Measurements from ENCODE around the gene KIF19. TPM values are rescaled to one million over a fixed set of nuclear protein-coding genes. Genes with fewer than 3 reads are reported as not detected.

The KIF19 gene
- total and polyA plus RNA-seq, 10 of the 15 experiments (the other 5 are each of a cell fraction or from before 2014, with no cell fraction given) = 0.06 to 0.07 TPM; not detected in 8

- TF ChIP-seq, protein P1, sequence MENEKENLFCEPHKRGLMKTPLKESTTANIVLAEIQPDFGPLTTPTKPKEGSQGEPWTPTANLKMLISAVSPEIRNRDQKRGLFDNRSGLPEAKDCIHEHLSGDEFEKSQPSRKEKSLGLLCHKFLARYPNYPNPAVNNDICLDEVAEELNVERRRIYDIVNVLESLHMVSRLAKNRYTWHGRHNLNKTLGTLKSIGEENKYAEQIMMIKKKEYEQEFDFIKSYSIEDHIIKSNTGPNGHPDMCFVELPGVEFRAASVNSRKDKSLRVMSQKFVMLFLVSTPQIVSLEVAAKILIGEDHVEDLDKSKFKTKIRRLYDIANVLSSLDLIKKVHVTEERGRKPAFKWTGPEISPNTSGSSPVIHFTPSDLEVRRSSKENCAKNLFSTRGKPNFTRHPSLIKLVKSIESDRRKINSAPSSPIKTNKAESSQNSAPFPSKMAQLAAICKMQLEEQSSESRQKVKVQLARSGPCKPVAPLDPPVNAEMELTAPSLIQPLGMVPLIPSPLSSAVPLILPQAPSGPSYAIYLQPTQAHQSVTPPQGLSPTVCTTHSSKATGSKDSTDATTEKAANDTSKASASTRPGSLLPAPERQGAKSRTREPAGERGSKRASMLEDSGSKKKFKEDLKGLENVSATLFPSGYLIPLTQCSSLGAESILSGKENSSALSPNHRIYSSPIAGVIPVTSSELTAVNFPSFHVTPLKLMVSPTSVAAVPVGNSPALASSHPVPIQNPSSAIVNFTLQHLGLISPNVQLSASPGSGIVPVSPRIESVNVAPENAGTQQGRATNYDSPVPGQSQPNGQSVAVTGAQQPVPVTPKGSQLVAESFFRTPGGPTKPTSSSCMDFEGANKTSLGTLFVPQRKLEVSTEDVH (IDR thresholded peaks at IDR 0.05; ENCODE audit: low read depth, partially characterized antibody) = no peak
- TF ChIP-seq HDAC6 (IDR thresholded peaks at IDR 0.05; ENCODE audit: unreplicated experiment) (no peak), BCL11A (IDR thresholded peaks at IDR 0.05; ENCODE audit: low read depth, low read length) (peak; percentile 38; the same call in 1 of the 2 replicates), YBX1 (IDR thresholded peaks at IDR 0.05) (no peak), GATAD2B (conservative IDR thresholded peaks at IDR 0.05; ENCODE audit: low read depth) (peak; percentile 95), ZNF274 (IDR thresholded peaks at IDR 0.05; ENCODE audit: insufficient read depth, insufficient read length) (no peak), SMC3 (IDR thresholded peaks at IDR 0.05; ENCODE audit: borderline replicate concordance, low read length) (no peak), RFX5 (IDR thresholded peaks at IDR 0.05; ENCODE audit: low read depth, low read length) (no peak), MTA2 (IDR thresholded peaks at IDR 0.05; ENCODE audit: low read depth) (peak; percentile 51), POLR2A (IDR thresholded peaks at IDR 0.05; ENCODE audit: low read depth, low read length) (no peak), TCF3 (IDR thresholded peaks at IDR 0.05; ENCODE audit: borderline replicate concordance, insufficient read depth, low read depth, low read length) (no peak), FOS (IDR thresholded peaks at IDR 0.05; ENCODE audit: borderline replicate concordance, extremely low read depth, insufficient read length) (no peak), CREB1 (IDR thresholded peaks at IDR 0.05; ENCODE audit: low read depth) (no peak), CEBPB (IDR thresholded peaks at IDR 0.05; ENCODE audit: borderline replicate concordance in 1 of 2, low read depth in 2 of 2, low read length in 2 of 2) (no peak), ZNF217 (IDR thresholded peaks at IDR 0.05) (no peak), STAT1 (conservative IDR thresholded peaks at IDR 0.05) (no peak), SREBF1 (IDR thresholded peaks at IDR 0.05; ENCODE audit: low read length) (no peak), IKZF2 (IDR thresholded peaks at IDR 0.05) (peak; percentile 81 to 83), SRF (IDR thresholded peaks at IDR 0.05; ENCODE audit: low read depth in 2 of 2, low read length in 2 of 2) (no peak), NFXL1 (IDR thresholded peaks at IDR 0.05; ENCODE audit: borderline replicate concordance) (no peak), NBN (IDR thresholded peaks at IDR 0.05) (peak; percentile 72), CBX3 (IDR thresholded peaks at IDR 0.05; ENCODE audit: borderline replicate concordance, low read depth) (no peak), FOXK2 (IDR thresholded peaks at IDR 0.05) (no peak), ZNF622 (IDR thresholded peaks at IDR 0.05) (no peak), CBFB (IDR thresholded peaks at IDR 0.05; ENCODE audit: low read depth) (no peak)
- TF ChIP-seq, protein P2, sequence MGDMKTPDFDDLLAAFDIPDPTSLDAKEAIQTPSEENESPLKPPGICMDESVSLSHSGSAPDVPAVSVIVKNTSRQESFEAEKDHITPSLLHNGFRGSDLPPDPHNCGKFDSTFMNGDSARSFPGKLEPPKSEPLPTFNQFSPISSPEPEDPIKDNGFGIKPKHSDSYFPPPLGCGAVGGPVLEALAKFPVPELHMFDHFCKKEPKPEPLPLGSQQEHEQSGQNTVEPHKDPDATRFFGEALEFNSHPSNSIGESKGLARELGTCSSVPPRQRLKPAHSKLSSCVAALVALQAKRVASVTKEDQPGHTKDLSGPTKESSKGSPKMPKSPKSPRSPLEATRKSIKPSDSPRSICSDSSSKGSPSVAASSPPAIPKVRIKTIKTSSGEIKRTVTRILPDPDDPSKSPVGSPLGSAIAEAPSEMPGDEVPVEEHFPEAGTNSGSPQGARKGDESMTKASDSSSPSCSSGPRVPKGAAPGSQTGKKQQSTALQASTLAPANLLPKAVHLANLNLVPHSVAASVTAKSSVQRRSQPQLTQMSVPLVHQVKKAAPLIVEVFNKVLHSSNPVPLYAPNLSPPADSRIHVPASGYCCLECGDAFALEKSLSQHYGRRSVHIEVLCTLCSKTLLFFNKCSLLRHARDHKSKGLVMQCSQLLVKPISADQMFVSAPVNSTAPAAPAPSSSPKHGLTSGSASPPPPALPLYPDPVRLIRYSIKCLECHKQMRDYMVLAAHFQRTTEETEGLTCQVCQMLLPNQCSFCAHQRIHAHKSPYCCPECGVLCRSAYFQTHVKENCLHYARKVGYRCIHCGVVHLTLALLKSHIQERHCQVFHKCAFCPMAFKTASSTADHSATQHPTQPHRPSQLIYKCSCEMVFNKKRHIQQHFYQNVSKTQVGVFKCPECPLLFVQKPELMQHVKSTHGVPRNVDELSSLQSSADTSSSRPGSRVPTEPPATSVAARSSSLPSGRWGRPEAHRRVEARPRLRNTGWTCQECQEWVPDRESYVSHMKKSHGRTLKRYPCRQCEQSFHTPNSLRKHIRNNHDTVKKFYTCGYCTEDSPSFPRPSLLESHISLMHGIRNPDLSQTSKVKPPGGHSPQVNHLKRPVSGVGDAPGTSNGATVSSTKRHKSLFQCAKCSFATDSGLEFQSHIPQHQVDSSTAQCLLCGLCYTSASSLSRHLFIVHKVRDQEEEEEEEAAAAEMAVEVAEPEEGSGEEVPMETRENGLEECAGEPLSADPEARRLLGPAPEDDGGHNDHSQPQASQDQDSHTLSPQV (IDR thresholded peaks at IDR 0.05) = no peak
- TF ChIP-seq, protein P3, sequence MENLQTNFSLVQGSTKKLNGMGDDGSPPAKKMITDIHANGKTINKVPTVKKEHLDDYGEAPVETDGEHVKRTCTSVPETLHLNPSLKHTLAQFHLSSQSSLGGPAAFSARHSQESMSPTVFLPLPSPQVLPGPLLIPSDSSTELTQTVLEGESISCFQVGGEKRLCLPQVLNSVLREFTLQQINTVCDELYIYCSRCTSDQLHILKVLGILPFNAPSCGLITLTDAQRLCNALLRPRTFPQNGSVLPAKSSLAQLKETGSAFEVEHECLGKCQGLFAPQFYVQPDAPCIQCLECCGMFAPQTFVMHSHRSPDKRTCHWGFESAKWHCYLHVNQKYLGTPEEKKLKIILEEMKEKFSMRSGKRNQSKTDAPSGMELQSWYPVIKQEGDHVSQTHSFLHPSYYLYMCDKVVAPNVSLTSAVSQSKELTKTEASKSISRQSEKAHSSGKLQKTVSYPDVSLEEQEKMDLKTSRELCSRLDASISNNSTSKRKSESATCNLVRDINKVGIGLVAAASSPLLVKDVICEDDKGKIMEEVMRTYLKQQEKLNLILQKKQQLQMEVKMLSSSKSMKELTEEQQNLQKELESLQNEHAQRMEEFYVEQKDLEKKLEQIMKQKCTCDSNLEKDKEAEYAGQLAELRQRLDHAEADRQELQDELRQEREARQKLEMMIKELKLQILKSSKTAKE (IDR thresholded peaks at IDR 0.05; ENCODE audit: low read depth, poor library complexity, severe bottlenecking) = peak; percentile 51
Measured at GRCh38 chr17:74288785-74289184, 37.2 kb upstream of the KIF19 start (continued).
